Testis (tissue), 2 donors: Measurements from ENCODE around the gene LMAN1.

Experiments
- POLR2A ChIP-seq: fragments of 450-650 bp; IDR thresholded peaks from one replicate; pipeline ENCODE4 v1.6.1; 2017; ENCODE audit warnings: antibody characterized with exemption, mild to moderate bottlenecking, moderate library complexity
- TF ChIP-seq, protein P1 (sequence below), 3 experiments: fragments of 450-650 bp in 2 of 3; fragments of 200-600 bp in 1 of 3; sonication (generic) in 1 of 3; IDR thresholded peaks; one replicate each; pipeline ENCODE4 v1.5.1; 2016 to 2019; ENCODE audit warnings: antibody characterized with exemption in 3 of 3, mild to moderate bottlenecking in 2 of 3, moderate library complexity in 1 of 3

- TF ChIP-seq, protein P1, sequence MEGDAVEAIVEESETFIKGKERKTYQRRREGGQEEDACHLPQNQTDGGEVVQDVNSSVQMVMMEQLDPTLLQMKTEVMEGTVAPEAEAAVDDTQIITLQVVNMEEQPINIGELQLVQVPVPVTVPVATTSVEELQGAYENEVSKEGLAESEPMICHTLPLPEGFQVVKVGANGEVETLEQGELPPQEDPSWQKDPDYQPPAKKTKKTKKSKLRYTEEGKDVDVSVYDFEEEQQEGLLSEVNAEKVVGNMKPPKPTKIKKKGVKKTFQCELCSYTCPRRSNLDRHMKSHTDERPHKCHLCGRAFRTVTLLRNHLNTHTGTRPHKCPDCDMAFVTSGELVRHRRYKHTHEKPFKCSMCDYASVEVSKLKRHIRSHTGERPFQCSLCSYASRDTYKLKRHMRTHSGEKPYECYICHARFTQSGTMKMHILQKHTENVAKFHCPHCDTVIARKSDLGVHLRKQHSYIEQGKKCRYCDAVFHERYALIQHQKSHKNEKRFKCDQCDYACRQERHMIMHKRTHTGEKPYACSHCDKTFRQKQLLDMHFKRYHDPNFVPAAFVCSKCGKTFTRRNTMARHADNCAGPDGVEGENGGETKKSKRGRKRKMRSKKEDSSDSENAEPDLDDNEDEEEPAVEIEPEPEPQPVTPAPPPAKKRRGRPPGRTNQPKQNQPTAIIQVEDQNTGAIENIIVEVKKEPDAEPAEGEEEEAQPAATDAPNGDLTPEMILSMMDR (IDR thresholded peaks at IDR 0.05), result no peak
- no peak for TF ChIP-seq POLR2A
Observed at GRCh38 chr18:59377613-59378337, 18.7 kb upstream of the LMAN1 start.
